SK-N-SH treated with all-trans-retinoic acid at 6 μM for 48 hours (cell line): ENCODE results near the gene NCAM1.

Experiments
- ATAC-seq: fragments of 200-7000 bp; cut with Tn5 transposase; 3 replicates; pipeline ENCODE4 v1.9.1; 2020; ENCODE audit warnings: mild to moderate bottlenecking, moderate library complexity
- ARNTL ChIP-seq: fragments of 450-650 bp; formaldehyde crosslinking; IDR thresholded peaks from 2 replicates; pipeline ENCODE4 v1.5.0; 2020; ENCODE audit warnings: low read depth, mild to moderate bottlenecking, moderate library complexity, borderline replicate concordance
- BACH2 ChIP-seq: fragments of 250-450 bp; sonication (Bioruptor Pico); IDR thresholded peaks from 2 replicates; pipeline ENCODE4 v1.9.0; 2021; ENCODE audit warnings: mild to moderate bottlenecking, borderline replicate concordance
- CSDC2 ChIP-seq: fragments of 250-450 bp; sonication (Bioruptor Pico); IDR thresholded peaks from 2 replicates; pipeline ENCODE4 v1.5.0; 2020; ENCODE audit warnings: mild to moderate bottlenecking, moderate library complexity
- ESRRG ChIP-seq: fragments of 250-450 bp; sonication (Bioruptor Pico); IDR thresholded peaks from 2 replicates; pipeline ENCODE4 v1.6.1; 2021; ENCODE audit warnings: mild to moderate bottlenecking
- GLIS3 ChIP-seq: fragments of 250-450 bp; sonication (Bioruptor Pico); IDR thresholded peaks from 2 replicates; pipeline ENCODE4 v1.5.0; 2020; ENCODE audit warnings: mild to moderate bottlenecking, moderate library complexity
- ISL1 ChIP-seq: fragments of 250-450 bp; sonication (Bioruptor Pico); IDR thresholded peaks from 2 replicates; pipeline ENCODE4 v2.1.2; 2022; ENCODE audit warnings: mild to moderate bottlenecking, moderate library complexity
- OSR1 ChIP-seq: fragments of 250-450 bp; sonication (Bioruptor Pico); IDR thresholded peaks from 2 replicates; pipeline ENCODE4 v1.8.0; 2022; ENCODE audit warnings: moderate library complexity, mild to moderate bottlenecking, inconsistent platforms
- PPARA ChIP-seq: fragments of 250-450 bp; sonication (Bioruptor Pico); IDR thresholded peaks from 2 replicates; pipeline ENCODE4 v1.5.0; 2020; ENCODE audit warnings: mild to moderate bottlenecking, borderline replicate concordance
- RARB ChIP-seq: fragments of 250-450 bp; sonication (Bioruptor Pico); IDR thresholded peaks from 2 replicates; pipeline ENCODE4 v1.8.0; 2021; ENCODE audit warnings: mild to moderate bottlenecking, moderate library complexity
- SNAI2 ChIP-seq: fragments of 250-450 bp; sonication (Bioruptor Pico); IDR thresholded peaks from 2 replicates; pipeline ENCODE4 v1.5.0; 2020; ENCODE audit warnings: mild to moderate bottlenecking, moderate library complexity
- TCF4 ChIP-seq: fragments of 250-450 bp; sonication (Bioruptor Pico); IDR thresholded peaks from 2 replicates; pipeline ENCODE4 v1.8.0; 2021; ENCODE audit warnings: mild to moderate bottlenecking, moderate library complexity, borderline replicate concordance
- TOX ChIP-seq: fragments of 250-450 bp; sonication (Bioruptor Pico); IDR thresholded peaks from 2 replicates; pipeline ENCODE4 v1.8.0; 2021; ENCODE audit warnings: mild to moderate bottlenecking, moderate library complexity, borderline replicate concordance
- TSHZ2 ChIP-seq: fragments of 250-450 bp; sonication (Bioruptor Pico); IDR thresholded peaks from 2 replicates; pipeline ENCODE4 v1.5.0; 2020; ENCODE audit warnings: mild to moderate bottlenecking, moderate library complexity
- ZC3H10 ChIP-seq: fragments of 250-450 bp; sonication (Bioruptor Pico); IDR thresholded peaks from 2 replicates; pipeline ENCODE4 v1.5.1; 2021; ENCODE audit warnings: mild to moderate bottlenecking, moderate library complexity
- ZFP3 ChIP-seq: fragments of 250-450 bp; sonication (Bioruptor Pico); IDR thresholded peaks from 2 replicates; pipeline ENCODE4 v1.5.0; 2020; ENCODE audit warnings: mild to moderate bottlenecking, moderate library complexity
- ZNF565 ChIP-seq: fragments of 450-650 bp; formaldehyde crosslinking; conservative IDR thresholded peaks from 2 replicates; pipeline ENCODE4 v1.5.0; 2020; ENCODE audit warnings: low read depth, mild to moderate bottlenecking, moderate library complexity
- ZNF8 ChIP-seq: fragments of 450-650 bp; formaldehyde crosslinking; IDR thresholded peaks from 2 replicates; pipeline ENCODE4 v1.5.0; 2020; ENCODE audit warnings: mild to moderate bottlenecking, moderate library complexity
- TF ChIP-seq, protein P1 (sequence below): fragments of 250-450 bp; sonication (Bioruptor Pico); IDR thresholded peaks from 2 replicates; pipeline ENCODE4 v1.5.1; 2020; ENCODE audit warnings: low read depth, mild to moderate bottlenecking, moderate library complexity
- TF ChIP-seq, protein P2 (sequence below): fragments of 250-450 bp; sonication (Bioruptor Pico); IDR thresholded peaks from 2 replicates; pipeline ENCODE4 v1.8.0; 2020; ENCODE audit warnings: mild to moderate bottlenecking, moderate library complexity, borderline replicate concordance
- TF ChIP-seq, protein P3 (sequence below): fragments of 250-450 bp; sonication (Bioruptor Pico); IDR thresholded peaks from 2 replicates; pipeline ENCODE4 v1.8.0; 2021; ENCODE audit warnings: low read depth, mild to moderate bottlenecking, moderate library complexity, borderline replicate concordance

NCAM1 gene

GRCh38 chr11:113199866-113200265, 238.6 kb downstream of the NCAM1 start:
- TF ChIP-seq RARB (CRISPR knock-in tag) (no peak), CSDC2 (CRISPR knock-in tag) (no peak), ZC3H10 (CRISPR knock-in tag) (no peak), TCF4 (no peak), PPARA (CRISPR knock-in tag) (no peak), SNAI2 (no peak), BACH2 (CRISPR knock-in tag) (no peak), ISL1 (CRISPR knock-in tag) (no peak), ESRRG (no peak), TOX (no peak), ZNF8 (no peak), ZFP3 (CRISPR knock-in tag) (no peak), ZNF565 (no peak), ARNTL (CRISPR knock-in tag) (no peak), OSR1 (CRISPR knock-in tag) (no peak)
- TF ChIP-seq, protein P1, sequence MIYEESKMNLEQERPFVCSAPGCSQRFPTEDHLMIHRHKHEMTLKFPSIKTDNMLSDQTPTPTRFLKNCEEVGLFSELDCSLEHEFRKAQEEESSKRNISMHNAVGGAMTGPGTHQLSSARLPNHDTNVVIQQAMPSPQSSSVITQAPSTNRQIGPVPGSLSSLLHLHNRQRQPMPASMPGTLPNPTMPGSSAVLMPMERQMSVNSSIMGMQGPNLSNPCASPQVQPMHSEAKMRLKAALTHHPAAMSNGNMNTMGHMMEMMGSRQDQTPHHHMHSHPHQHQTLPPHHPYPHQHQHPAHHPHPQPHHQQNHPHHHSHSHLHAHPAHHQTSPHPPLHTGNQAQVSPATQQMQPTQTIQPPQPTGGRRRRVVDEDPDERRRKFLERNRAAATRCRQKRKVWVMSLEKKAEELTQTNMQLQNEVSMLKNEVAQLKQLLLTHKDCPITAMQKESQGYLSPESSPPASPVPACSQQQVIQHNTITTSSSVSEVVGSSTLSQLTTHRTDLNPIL, result no peak
- TF ChIP-seq, protein P2, sequence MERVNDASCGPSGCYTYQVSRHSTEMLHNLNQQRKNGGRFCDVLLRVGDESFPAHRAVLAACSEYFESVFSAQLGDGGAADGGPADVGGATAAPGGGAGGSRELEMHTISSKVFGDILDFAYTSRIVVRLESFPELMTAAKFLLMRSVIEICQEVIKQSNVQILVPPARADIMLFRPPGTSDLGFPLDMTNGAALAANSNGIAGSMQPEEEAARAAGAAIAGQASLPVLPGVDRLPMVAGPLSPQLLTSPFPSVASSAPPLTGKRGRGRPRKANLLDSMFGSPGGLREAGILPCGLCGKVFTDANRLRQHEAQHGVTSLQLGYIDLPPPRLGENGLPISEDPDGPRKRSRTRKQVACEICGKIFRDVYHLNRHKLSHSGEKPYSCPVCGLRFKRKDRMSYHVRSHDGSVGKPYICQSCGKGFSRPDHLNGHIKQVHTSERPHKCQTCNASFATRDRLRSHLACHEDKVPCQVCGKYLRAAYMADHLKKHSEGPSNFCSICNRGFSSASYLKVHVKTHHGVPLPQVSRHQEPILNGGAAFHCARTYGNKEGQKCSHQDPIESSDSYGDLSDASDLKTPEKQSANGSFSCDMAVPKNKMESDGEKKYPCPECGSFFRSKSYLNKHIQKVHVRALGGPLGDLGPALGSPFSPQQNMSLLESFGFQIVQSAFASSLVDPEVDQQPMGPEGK (CRISPR knock-in tag), result no peak
- TF ChIP-seq, all 23 proteins: peak for 0
- no peak for ATAC-seq

- TF ChIP-seq GLIS3 (no peak), RARB (CRISPR knock-in tag) (no peak), ZNF8 (no peak), ARNTL (CRISPR knock-in tag) (no peak), ZNF565 (no peak), PPARA (CRISPR knock-in tag) (no peak), SNAI2 (no peak)
- TF ChIP-seq, protein P1, result no peak
- no peak; the same call in 2 of the 3 replicates for ATAC-seq
These were observed 240.0 kb downstream of the NCAM1 start for GRCh38 chr11:113201054-113201818.

DNA sequence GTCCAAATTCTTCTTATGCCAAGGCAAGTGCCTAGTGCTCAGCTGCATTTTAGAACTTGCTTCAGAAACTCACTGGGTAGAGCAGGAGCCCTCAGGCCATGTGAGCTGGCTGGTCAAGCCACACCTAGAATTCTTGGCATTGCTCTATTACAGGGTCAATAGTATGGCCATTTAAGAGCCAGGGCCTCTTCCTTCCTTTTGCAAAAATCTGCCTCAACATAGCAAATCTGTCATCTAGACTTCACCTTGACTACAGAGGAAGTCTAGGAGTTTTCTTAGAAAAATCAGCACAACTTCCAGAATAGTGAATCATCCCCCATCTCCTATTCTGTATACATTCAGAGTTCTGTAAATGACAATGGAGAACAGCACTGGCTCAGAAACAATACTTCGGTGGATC, 241.2 kb downstream of the NCAM1 start:
- TF ChIP-seq ZNF565 (no peak), TCF4 (no peak), BACH2 (CRISPR knock-in tag) (no peak), TSHZ2 (no peak), ZNF8 (no peak), ESRRG (no peak), OSR1 (CRISPR knock-in tag) (no peak), CSDC2 (CRISPR knock-in tag) (no peak), ISL1 (CRISPR knock-in tag) (no peak), TOX (no peak)
- TF ChIP-seq, protein P2 (CRISPR knock-in tag), result no peak
- TF ChIP-seq, protein P1, result no peak
- TF ChIP-seq, protein P3, sequence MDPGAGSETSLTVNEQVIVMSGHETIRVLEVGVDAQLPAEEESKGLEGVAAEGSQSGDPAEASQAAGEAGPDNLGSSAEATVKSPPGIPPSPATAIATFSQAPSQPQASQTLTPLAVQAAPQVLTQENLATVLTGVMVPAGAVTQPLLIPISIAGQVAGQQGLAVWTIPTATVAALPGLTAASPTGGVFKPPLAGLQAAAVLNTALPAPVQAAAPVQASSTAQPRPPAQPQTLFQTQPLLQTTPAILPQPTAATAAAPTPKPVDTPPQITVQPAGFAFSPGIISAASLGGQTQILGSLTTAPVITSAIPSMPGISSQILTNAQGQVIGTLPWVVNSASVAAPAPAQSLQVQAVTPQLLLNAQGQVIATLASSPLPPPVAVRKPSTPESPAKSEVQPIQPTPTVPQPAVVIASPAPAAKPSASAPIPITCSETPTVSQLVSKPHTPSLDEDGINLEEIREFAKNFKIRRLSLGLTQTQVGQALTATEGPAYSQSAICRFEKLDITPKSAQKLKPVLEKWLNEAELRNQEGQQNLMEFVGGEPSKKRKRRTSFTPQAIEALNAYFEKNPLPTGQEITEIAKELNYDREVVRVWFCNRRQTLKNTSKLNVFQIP (CRISPR knock-in tag), result no peak
- no peak for ATAC-seq
